Liver (tissue), 3 donors: ENCODE measurements around the gene TRUB1.

Experiments used
- ATF3 ChIP-seq: IDR thresholded peaks from 2 replicates; pipeline ENCODE4 v1.6.1; 2016; ENCODE audit warnings: antibody characterized with exemption
- FOXA1 ChIP-seq: IDR thresholded peaks from 2 replicates; pipeline ENCODE4 v1.6.1; 2016; ENCODE audit warnings: antibody characterized with exemption
- GABPA ChIP-seq, 2 donors: IDR thresholded peaks in 1 of 2; conservative IDR thresholded peaks in 1 of 2; 2 replicates each; pipeline ENCODE4 v1.6.1; 2016; ENCODE audit warnings: antibody characterized with exemption in 2 of 2, mild to moderate bottlenecking in 1 of 2, moderate library complexity in 1 of 2
- JUND ChIP-seq, 2 donors: IDR thresholded peaks; 2 replicates each; pipeline ENCODE4 v1.6.1; 2016; ENCODE audit warnings: antibody characterized with exemption in 2 of 2
- NR2F2 ChIP-seq: IDR thresholded peaks from 2 replicates; pipeline ENCODE4 v1.6.1; 2016; ENCODE audit warnings: antibody characterized with exemption
- RAD21 ChIP-seq, 2 donors: IDR thresholded peaks; 2 replicates each; pipeline ENCODE4 v1.6.1; 2016; ENCODE audit warnings: antibody characterized with exemption in 2 of 2, mild to moderate bottlenecking in 2 of 2
- REST ChIP-seq: IDR thresholded peaks from 2 replicates; pipeline ENCODE4 v1.6.1; 2016; ENCODE audit warnings: antibody characterized with exemption, mild to moderate bottlenecking
- RXRA ChIP-seq, 2 donors: IDR thresholded peaks; 2 replicates each; pipeline ENCODE4 v1.6.1; 2017 to 2018; ENCODE audit warnings: antibody characterized with exemption in 2 of 2, mild to moderate bottlenecking in 1 of 2
- SP1 ChIP-seq: IDR thresholded peaks from 2 replicates; pipeline ENCODE4 v1.6.1; 2018; ENCODE audit warnings: antibody characterized with exemption, mild to moderate bottlenecking
- TAF1 ChIP-seq: conservative IDR thresholded peaks from 2 replicates; pipeline ENCODE4 v1.6.1; 2016; ENCODE audit warnings: antibody characterized with exemption, mild to moderate bottlenecking
- YY1 ChIP-seq: IDR thresholded peaks from 2 replicates; pipeline ENCODE4 v1.6.1; 2016; ENCODE audit warnings: antibody characterized with exemption, mild to moderate bottlenecking
- TF ChIP-seq, protein P1 (sequence below): fragments of 150-350 bp; IDR thresholded peaks from 2 replicates; pipeline ENCODE4 v1.5.1; 2017; ENCODE audit warnings: improper control_type of control experiment, low read depth, low read length; ENCODE audit not compliant: missing input control
- TF ChIP-seq, protein P2 (sequence below): IDR thresholded peaks from 2 replicates; pipeline ENCODE4 v1.6.1; 2016; ENCODE audit warnings: antibody characterized with exemption
- TF ChIP-seq, protein P3 (sequence below): IDR thresholded peaks from 2 replicates; pipeline ENCODE4 v1.6.1; 2016; ENCODE audit warnings: antibody characterized with exemption
- donor health status: healthy.
- donor health status: healthy.

GRCh38 chr10:114998993-114999392, 61.0 kb downstream of the TRUB1 start:
- no peak for TF ChIP-seq REST
- no peak for TF ChIP-seq TAF1
- no peak for TF ChIP-seq SP1
- TF ChIP-seq, protein P1, sequence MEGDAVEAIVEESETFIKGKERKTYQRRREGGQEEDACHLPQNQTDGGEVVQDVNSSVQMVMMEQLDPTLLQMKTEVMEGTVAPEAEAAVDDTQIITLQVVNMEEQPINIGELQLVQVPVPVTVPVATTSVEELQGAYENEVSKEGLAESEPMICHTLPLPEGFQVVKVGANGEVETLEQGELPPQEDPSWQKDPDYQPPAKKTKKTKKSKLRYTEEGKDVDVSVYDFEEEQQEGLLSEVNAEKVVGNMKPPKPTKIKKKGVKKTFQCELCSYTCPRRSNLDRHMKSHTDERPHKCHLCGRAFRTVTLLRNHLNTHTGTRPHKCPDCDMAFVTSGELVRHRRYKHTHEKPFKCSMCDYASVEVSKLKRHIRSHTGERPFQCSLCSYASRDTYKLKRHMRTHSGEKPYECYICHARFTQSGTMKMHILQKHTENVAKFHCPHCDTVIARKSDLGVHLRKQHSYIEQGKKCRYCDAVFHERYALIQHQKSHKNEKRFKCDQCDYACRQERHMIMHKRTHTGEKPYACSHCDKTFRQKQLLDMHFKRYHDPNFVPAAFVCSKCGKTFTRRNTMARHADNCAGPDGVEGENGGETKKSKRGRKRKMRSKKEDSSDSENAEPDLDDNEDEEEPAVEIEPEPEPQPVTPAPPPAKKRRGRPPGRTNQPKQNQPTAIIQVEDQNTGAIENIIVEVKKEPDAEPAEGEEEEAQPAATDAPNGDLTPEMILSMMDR, result no peak
- TF ChIP-seq, protein P2, sequence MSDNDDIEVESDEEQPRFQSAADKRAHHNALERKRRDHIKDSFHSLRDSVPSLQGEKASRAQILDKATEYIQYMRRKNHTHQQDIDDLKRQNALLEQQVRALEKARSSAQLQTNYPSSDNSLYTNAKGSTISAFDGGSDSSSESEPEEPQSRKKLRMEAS, result no peak
- TF ChIP-seq, protein P3, sequence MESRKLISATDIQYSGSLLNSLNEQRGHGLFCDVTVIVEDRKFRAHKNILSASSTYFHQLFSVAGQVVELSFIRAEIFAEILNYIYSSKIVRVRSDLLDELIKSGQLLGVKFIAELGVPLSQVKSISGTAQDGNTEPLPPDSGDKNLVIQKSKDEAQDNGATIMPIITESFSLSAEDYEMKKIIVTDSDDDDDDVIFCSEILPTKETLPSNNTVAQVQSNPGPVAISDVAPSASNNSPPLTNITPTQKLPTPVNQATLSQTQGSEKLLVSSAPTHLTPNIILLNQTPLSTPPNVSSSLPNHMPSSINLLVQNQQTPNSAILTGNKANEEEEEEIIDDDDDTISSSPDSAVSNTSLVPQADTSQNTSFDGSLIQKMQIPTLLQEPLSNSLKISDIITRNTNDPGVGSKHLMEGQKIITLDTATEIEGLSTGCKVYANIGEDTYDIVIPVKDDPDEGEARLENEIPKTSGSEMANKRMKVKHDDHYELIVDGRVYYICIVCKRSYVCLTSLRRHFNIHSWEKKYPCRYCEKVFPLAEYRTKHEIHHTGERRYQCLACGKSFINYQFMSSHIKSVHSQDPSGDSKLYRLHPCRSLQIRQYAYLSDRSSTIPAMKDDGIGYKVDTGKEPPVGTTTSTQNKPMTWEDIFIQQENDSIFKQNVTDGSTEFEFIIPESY, result no peak
- TF ChIP-seq GABPA (IDR thresholded peaks at IDR 0.05 in 1 of 2, conservative IDR thresholded peaks at IDR 0.05 in 1 of 2), result no peak
- no peak for TF ChIP-seq RXRA (IDR thresholded peaks at IDR 0.05)
- TF ChIP-seq ATF3, result no peak
- TF ChIP-seq NR2F2, result no peak
- no peak for TF ChIP-seq FOXA1
- no peak for TF ChIP-seq JUND (IDR thresholded peaks at IDR 0.05)
- no peak for TF ChIP-seq YY1
- TF ChIP-seq RAD21 (IDR thresholded peaks at IDR 0.05), result no peak
